Adrenal gland (tissue), 5 donors: ENCODE data around the gene U2AF1L4.

Experiments
- CTCF ChIP-seq, 6 experiments: fragments of 450-650 bp in 4 of 6; fragments of 200-600 bp in 2 of 6; sonication (generic) in 1 of 6; IDR thresholded peaks; 1 replicate in 5 of 6; 2 replicates in 1 of 6; pipeline versions ENCODE4 v1.5.1 to v1.8.0; 2016 to 2021; ENCODE audit warnings: antibody characterized with exemption in 6 of 6, mild to moderate bottlenecking in 2 of 6, moderate library complexity in 1 of 6
- POLR2A ChIP-seq, 2 donors: fragments of 450-650 bp; IDR thresholded peaks; one replicate each; pipeline ENCODE4 v1.6.1; 2017; ENCODE audit warnings: antibody characterized with exemption in 2 of 2, mild to moderate bottlenecking in 2 of 2, moderate library complexity in 1 of 2
- donor health status: DM: no; HTN: no; CAD: no.

GRCh38 chr19:35731353-35731752 is 13.9 kb downstream of the U2AF1L4 start:
- TF ChIP-seq CTCF (IDR thresholded peaks at IDR 0.05) (no peak), POLR2A (IDR thresholded peaks at IDR 0.05) (no peak)
